GM19324 (cell line): ENCODE results near the gene CRYGC.

Experiments used
- ATAC-seq: cut with Tn5 transposase; IDR thresholded peaks from one replicate; pipeline ENCODE4 v1.9.1; 2021; ENCODE audit warnings: mild to moderate bottlenecking, moderate library complexity; ENCODE audit not compliant: unreplicated experiment, low FRiP score

Gene CRYGC

DNA sequence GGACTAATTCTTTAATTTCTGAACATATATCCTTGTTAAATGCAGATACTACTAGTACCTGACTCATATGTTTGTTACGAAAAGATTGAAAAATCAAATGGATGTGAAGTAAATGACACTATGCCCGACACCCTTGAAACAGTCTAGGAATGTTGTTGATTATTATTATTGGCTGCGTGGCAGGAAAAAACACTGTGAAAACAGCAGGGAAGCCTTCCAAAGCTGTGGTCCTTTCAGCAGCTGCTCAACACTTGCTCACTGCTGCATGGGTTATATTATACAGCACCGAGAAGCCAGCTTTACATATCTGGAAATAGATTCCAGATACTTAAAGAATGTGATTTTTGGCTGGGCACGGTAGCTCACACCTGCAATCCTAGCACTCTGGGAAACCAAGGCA, 31.8 kb downstream of the CRYGC start:
- ATAC-seq: no peak

DNA sequence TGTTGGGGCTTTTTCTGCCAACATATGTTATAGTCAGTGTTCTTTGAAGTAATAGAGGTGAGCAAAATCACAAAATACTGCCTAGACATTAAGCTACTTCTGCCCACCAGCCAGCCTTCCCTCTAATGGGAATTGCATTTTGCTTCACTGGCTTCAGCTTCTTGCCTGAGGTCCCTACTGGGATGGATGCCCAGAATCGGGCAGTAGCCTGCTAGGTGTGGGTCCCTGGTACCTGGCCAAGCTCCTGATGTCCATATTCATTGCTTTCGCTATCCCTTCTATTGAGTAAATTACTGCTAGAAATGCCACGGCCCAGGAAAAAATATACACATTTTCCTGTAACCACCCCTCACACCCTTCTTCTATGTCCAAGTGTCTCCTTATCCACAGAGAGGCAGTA, 32.3 kb downstream of the CRYGC start:
- no peak for ATAC-seq

DNA sequence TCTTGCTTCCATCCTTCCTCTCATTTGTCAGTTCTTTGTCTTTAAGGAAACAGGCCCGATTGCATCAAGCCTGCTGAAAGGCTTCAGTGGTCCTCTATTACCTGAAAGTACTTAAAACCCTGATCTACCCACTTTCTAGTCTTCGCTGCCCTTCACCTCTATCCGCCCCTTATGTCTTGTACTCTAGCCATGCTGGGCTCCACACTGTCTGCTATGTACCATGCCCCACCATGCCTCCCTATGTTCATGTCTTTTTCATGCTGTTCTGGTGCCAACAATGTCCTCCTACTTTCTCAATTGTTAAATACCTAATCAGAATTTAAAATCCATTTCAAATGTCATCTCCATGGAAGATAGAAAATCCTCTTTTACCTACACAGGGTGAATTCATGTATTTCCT, 33.5 kb downstream of the CRYGC start:
- ATAC-seq: no peak

DNA sequence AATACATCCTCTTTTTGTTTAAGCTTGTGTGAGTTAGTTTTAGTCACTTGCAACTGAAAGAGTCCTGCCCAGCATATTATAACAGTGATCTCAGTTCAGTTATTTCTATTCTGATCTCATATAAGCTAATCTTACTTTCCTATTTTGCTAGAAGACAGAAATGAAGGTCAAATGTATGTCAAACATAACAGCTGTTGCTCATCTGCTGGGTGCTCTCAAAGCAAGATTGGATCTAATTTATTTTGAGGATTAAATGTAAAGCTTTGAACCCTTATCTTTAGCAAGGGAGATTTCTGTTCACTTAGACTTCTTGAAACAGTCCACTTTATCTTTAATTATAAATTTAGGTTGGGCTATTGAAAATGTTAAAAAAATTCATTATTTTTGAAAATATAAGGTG, 36.5 kb downstream of the CRYGC start:
- no peak for ATAC-seq

DNA sequence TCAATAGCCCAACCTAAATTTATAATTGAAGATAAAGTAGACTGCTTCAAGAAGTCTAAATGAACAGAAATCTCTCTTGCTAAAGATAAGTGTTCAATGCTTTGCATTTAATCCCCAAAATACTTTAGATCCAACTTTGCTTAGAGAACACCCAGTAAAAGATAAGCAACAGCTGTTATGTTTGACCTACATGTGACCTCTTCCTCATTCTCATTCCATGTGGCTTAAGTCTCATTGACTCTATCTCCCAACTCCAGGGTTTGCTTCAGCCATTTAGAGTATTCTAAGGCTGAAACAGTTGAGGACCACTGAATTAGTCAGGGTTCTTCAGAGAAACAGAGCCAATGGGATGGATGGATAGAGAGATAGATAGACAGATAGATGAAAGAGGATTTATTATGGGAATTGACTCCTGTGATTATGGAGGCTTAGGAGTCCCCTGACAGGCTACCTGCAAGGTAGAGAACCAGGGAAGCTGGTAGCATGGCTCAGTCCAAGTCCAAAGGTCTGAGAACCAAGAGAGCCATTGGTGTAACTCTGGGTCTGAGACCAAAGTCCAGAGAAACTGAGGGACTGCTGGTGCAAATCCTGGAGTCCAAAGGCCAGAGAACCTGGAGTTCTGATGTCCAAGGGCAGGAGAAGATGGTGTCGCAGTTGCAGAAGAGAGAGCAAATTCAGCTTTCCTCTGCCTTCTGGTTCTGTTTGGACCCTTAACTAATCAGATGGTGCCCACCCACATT, 37.4 kb downstream of the CRYGC start:
- ATAC-seq: no peak

DNA sequence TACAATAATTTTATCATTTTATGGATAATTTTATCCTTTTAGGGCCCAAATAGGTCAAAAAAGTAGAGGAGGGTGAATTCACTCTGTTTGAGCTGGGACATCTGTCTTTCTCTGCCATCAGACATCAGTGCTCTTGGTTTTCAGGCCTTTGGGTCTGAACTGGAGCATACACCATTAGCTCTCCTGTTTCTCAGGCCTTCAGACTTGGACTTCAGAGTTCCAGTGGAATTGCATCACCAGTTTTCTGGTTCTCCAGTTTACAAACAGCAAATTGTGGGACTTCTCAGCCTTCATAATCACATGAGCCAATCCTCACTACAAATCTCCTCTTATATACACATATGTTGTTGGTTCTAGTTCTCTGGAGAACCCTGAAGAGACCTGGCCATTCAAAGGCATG, 39.2 kb downstream of the CRYGC start:
- no peak for ATAC-seq

DNA sequence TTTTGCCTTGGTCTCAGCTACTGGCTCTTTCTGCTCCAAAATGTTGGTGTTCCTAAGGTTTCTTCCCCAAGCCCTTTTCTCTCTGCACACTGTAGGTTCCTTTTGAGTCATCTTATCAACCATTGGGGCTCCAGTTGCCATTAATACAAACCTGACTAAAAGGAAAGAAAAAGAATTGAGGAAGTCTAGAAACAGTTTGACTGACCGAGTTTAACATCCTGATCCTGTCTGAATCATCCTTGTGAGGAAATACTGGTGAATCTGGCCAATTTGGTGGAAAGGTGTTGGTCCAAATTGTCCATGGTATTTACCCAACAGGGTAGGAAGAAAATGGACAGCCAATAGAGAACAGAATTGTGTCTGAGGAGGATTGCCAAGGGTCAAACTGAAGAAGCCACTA, 43.6 kb downstream of the CRYGC start:
- ATAC-seq: no peak

DNA sequence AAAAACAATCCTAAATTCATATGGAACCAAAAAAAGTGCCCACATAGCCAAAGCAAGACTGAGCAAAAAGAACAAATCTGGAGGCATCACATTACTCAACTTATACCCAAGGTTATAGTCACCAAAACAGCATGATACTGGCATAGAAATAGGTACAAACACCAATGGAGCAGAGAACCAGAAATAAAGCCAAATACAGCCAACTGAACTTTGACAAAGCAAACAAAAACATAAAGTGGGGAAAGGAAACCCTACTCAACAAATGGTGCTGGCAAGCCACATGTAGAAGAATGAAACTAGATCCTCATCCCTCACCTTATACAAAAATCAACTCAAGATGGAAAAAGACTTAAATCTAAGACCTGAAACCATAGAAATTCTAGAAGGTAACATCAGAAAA, 45.8 kb downstream of the CRYGC start:
- no peak for ATAC-seq
